ENCODE data around the gene PLEK.

The PLEK gene

DNA sequence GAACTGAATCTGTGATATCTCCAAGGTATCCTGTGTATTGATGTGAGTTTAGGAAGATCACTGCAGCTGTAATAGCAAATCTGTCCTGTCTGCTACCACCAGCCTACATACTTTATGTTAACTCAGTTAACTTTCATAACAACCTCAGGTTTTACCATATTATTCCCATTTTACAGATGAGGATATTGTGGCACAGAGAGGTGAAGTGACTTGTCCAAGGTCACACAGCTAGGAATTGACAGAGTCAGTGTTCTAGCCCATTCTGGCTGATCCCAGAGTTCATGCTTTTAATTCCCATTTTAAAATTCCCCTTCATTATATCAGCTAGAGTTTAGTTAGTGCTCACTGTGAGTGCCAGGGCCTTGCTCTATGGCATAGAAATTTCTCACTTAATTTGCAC, 49.4 kb downstream of the PLEK start:
- FAIRE-seq = no peak
- no peak for DNase-seq (ENCODE audit: low spot score)

DNA sequence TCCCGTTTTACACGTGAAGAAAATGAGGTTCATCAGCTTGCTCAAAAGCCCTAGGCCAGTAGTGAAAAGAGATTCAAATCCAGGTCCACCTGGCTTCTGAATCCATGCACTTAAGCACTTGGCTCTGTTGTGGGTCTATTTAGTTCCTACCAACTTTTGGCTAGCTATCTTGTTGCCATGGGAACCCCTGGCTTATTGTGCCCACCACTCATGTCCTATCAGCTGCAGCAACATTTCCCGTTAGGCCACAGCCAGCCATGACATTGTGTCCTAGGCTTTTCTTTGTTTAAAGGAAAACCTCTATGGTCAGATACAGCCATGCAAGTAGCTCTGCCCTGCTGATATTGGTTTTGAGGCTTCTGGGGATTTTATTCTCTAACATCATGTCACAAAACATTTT, 49.8 kb downstream of the PLEK start:
- no peak for DNase-seq (ENCODE audit: low spot score)
- FAIRE-seq = no peak

DNA sequence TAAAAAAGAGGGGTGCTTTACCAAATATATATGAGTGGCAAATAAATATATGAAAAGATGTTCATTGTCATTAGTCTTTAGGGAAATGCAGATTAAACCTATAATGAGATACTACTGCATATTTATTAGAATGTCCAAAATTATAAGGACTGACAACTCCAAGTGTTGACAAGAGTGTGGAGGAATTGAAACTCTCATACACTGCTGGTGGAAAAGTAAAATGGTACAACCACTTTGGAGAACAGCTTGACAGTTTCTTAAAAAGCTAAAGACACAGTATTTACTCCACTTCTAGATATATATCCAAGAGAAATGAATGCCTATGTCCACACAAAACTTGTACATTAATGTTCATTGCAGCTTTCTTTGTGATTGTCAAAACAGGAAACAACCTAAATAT, 50.4 kb downstream of the PLEK start:
- no peak for FAIRE-seq
- DNase-seq (ENCODE audit: low spot score) = no peak

DNA sequence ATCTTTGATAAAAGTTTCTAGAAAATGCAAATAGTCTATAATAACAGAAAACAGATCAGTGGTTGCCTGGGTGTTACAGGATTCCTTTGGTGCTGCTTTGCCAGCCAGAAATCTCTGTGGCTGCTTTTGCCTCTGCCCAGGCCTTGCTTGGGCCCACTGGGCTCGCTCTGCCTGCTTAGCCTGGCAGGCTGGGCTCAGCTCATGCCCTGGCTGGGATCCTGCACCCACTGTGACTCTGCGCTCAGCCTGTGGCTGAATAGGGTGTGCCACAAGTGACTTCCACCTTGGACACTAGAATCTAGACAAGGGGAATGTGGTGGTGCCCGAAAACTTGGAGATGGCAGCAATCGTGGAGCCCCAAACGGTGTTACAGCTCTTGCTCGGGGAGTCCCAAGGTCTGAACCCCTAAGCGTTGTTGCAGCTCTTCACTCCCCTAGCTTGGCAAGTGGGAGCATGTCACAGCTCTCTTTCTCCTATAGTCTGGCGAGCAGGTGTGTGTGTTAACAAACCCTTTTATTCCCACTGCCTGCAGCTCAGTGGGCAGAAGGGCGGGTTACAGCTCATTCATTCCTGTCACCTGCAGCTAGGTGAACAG, 51.1 kb downstream of the PLEK start:
- FAIRE-seq (no peak), DNase-seq (ENCODE audit: low spot score) (no peak)

GRCh38 chr2:68417926-68418325, 52.8 kb downstream of the PLEK start:
- no peak for FAIRE-seq
- DNase-seq (ENCODE audit: low spot score) = no peak

- no peak for FAIRE-seq
- no peak for DNase-seq (ENCODE audit: low spot score)
These were observed 53.3 kb downstream of the PLEK start for GRCh38 chr2:68418419-68418818.

- DNase-seq (ENCODE audit: low spot score) = no peak
- no peak for FAIRE-seq
These were observed 53.8 kb downstream of the PLEK start for GRCh38 chr2:68418855-68419254.

DNA sequence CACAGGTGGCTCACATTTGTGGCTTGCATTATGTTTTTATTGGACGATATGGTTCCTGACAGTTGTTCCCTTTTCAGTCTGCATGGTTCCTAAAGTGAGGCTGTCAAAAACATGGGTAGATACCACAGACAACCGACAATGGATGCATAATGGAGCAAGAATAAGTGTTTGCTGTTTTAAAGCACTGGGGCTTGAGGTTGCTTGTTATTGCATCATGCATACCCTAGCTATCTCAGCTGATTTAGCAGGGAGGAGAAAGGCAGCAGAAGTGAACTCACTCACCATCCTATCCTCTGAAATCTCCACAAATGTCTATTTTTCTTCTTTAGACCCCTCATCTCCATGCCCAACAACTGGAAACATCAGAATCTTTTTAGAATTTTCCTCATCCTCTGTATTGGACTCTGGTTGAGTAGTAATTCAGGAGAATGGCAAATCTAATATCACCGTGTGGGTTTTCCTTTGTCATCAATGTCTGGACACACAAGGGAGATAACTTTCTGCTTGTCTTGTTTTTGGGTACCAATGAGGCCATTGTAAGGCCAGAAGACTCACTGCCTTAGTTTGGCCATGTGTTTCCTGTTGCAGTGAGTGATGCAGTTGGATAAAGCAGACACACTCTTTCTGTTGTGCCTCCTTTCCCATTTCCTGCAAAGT, 55.3 kb downstream of the PLEK start:
- no peak for DNase-seq (ENCODE audit: low spot score)

GRCh38 chr2:68423966-68424650, 59.0 kb downstream of the PLEK start:
- FAIRE-seq = no peak
- no peak for DNase-seq (ENCODE audit: low spot score)

More for the DNA sequence above, 55.3 kb downstream of the PLEK start:
- FAIRE-seq = no peak

DNA sequence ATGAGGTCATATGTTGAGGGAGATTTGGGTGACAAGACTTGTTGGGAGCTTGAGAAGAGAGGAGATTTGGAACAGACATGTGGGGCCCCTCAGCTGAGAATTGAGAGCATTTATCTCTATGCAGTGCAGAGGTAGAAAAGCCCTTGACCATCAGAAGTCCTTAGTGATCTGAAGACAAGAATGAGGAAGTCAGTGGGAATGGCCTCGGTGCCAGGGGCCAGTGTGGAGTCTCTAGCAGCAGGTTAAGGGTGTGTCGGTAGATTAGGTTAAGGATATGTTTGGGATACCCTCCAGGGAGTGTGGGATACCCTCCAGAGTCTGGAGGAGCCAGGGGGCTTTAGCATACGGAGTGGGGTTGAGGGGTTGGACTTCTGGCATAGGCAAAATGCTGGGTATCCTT, 60.4 kb downstream of the PLEK start:
- FAIRE-seq = no peak

DNA sequence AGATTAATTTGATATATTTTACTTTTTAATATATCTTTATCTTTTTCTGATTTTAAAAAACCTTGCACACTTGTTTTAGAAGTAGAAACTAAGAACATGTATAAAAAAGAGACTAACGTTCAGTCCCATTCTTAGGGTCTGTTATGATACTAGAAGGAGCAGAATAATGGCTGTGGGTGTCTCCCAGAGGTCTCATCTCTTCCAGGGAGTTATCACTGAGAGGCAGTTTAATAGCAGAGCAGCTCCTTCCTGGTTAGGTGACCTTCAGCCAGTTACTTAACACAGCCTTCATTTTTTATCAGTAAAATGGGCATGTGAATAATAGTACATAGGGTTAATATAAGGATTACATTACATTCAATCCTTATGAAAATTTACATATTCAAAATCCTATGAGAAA, 61.4 kb downstream of the PLEK start:
- FAIRE-seq (no peak), DNase-seq (ENCODE audit: low spot score) (no peak)

More for the DNA sequence above, 60.4 kb downstream of the PLEK start:
- DNase-seq (ENCODE audit: low spot score) = no peak

GRCh38 chr2:68426848-68427579, 61.9 kb downstream of the PLEK start:
- no peak for DNase-seq (ENCODE audit: low spot score)
- FAIRE-seq = no peak

GRCh38 chr2:68428126-68428525, 63.0 kb downstream of the PLEK start:
- FAIRE-seq = no peak
- no peak for DNase-seq (ENCODE audit: low spot score)

DNA sequence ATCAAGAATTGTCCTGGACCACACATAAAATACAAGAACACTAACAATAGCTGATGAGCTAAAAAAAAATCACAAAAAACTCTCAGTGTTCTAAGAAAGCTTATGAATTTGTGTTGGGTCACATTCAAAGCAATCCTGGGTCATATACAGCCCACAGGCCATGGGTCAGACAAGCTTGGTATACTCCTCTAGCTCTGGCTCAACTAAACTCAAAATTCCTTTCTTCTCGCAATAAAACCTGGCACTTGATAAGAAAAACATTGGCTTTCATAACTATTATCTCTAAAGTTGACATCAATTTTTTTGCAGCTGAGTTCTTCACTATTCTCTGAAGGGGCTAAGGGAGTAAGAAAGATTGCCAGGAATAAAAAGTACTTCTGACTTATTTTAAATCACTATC, 63.7 kb downstream of the PLEK start:
- DNase-seq (ENCODE audit: low spot score) (no peak), FAIRE-seq (no peak)

- DNase-seq (ENCODE audit: low spot score) = no peak
- no peak for FAIRE-seq
These were observed 64.3 kb downstream of the PLEK start for GRCh38 chr2:68429311-68429826.

GRCh38 chr2:68431316-68431972, 66.4 kb downstream of the PLEK start:
- FAIRE-seq = no peak
- no peak for DNase-seq (ENCODE audit: low spot score)

DNA sequence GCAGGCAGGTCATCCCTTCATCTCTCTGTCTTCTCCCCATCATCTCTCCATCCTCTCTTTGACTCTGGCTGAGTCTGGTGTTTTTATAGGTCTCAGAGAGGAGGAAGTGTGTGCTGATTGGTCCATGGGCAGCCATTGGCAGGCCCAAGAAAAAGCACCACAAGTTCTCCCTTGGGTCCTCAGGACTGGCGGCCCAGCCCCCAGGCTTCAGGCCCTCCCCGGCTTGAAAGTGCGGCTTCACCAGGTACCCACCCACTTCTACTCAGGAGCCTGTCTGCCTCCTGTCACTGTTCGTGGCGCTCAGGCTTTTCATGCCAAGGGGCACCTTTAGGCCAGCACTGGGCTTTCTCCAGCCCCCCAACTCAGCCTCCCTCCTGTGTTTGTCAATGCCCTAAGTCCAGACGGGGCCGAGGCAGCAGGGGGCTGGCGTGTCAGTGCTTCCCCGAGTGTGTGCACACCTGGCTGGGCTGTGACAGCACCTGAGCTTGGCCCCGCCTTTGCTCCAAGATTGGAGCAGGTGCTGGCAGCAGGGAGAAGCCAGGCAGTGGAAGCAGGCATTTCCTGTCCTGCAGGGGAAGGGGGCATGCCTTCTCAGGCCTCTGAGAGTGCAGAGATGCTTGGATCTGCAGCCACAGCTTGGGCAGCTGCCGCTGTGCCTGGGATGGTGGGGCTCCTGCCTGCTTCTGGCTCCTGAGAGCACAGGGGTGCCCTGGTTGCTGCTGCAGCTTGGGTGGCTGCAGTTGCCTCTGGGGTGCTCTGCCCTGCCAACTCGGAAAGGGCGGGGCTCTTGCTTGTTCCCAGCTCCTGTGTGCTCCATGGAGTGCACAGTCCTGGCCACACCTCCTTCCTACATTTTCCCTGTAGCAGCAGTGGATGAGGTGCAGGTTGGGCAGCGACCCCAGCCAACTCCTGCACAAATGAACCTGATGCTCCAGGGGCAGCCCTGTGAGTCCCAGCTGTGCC, 67.9 kb downstream of the PLEK start:
- DNase-seq (ENCODE audit: low spot score) (no peak), FAIRE-seq (no peak)

DNA sequence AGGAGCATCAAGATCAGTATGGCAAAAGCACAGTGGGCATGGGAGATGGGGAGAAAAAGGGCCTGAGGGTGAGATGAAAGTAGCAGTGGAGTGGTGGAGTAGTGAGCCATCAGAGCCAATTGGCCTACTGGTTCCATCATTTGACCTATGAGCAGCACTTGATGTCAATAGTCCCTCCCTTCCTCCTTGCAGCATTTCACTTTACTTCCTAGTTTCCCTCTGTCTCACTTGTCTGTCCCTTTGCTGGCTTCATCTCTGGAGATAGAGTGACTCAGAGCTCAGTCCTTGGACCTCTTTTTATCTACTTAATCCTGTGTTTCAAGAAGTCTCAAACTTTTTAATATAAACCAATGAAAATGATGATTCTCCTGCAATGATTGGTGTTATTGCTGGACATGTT, 69.9 kb downstream of the PLEK start:
- DNase-seq (ENCODE audit: low spot score) = no peak
- FAIRE-seq = no peak

GRCh38 chr2:68435615-68436014, 70.5 kb downstream of the PLEK start:
- no peak for DNase-seq (ENCODE audit: low spot score)
- no peak for FAIRE-seq

DNA sequence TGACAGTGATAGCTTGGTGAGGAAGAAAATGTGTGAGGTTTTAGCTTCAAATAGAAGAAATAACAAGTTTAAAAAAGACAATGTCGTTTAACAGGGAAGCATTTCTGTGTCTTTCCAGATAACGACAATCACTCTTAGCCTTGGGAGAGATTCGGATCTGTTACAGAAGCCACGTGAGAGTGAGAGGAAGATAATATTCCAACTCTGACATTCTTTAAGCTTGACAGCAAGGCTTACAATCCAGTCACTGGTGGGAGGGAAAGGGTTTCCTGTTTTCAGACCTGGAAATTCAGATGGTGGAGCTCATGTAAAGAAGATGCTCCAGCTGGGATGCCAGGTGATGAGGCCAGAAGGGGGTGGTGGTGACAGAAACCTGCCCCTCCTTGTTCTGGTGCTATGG, 71.2 kb downstream of the PLEK start:
- FAIRE-seq = no peak

More for the DNA sequence above, 71.2 kb downstream of the PLEK start:
- no peak for DNase-seq (ENCODE audit: low spot score)

All from urothelium cell line (cell line).